Activated CD4-positive, alpha-beta memory T cell treated with anti-CD3 and anti-CD28 coated beads for 36 hours (primary cell): ENCODE results near the gene ANKRD28. TPM values are rescaled to one million over a fixed set of nuclear protein-coding genes. Genes with fewer than 3 reads are reported as not detected.

ENCODE experiments used
- CTCF ChIA-PET: fragments of 350-600 bp; sonication (Branson Sonifier 250); formaldehyde crosslinking; loops from one replicate; lab custom pipeline; 2021; ENCODE audit warnings: antibody characterized with exemption, inconsistent platforms; lab: Charles Lee
- POLR2A ChIA-PET: fragments of 350-600 bp; sonication (Branson Sonifier 250); formaldehyde crosslinking; loops from one replicate; lab custom pipeline; 2021; ENCODE audit warnings: antibody characterized with exemption; lab: Charles Lee
- DNase-seq: peaks from one replicate; pipeline ENCODE4 v3.0.0-alpha.2; 2020
- H3K27ac Mint-ChIP-seq: one replicate; pipeline ENCODE4 v1.8.0; 2021; ENCODE audit warnings: mixed read lengths
- H3K27me3 Mint-ChIP-seq: one replicate; pipeline ENCODE4 v1.8.0; 2021; ENCODE audit warnings: mixed read lengths
- H3K36me3 Mint-ChIP-seq: one replicate; pipeline ENCODE4 v1.8.0; 2021; ENCODE audit warnings: mixed read lengths
- H3K4me1 Mint-ChIP-seq: one replicate; pipeline ENCODE4 v1.8.0; 2021; ENCODE audit warnings: low read depth, mixed read lengths
- H3K4me3 Mint-ChIP-seq: one replicate; pipeline ENCODE4 v1.8.0; 2021; ENCODE audit warnings: mild to moderate bottlenecking, mixed read lengths
- H3K9me3 Mint-ChIP-seq: one replicate; pipeline ENCODE4 v1.8.0; 2021; ENCODE audit warnings: mixed read lengths
- intact Hi-C: fragments of 100-400 bp; cut with micrococcal nuclease; formaldehyde crosslinking; loops from one replicate; pipeline ENCODE4 v1.15.1; 2023
- total RNA-seq, 2 experiments: library from RNA; stranded (reverse); gene quantifications; one replicate each; pipeline ENCODE4 v1.2.3, GENCODE V29; 2021

ANKRD28 gene
- total RNA-seq, 2 experiments from 2014 or later: 31.4 to 34.8 TPM

DNA sequence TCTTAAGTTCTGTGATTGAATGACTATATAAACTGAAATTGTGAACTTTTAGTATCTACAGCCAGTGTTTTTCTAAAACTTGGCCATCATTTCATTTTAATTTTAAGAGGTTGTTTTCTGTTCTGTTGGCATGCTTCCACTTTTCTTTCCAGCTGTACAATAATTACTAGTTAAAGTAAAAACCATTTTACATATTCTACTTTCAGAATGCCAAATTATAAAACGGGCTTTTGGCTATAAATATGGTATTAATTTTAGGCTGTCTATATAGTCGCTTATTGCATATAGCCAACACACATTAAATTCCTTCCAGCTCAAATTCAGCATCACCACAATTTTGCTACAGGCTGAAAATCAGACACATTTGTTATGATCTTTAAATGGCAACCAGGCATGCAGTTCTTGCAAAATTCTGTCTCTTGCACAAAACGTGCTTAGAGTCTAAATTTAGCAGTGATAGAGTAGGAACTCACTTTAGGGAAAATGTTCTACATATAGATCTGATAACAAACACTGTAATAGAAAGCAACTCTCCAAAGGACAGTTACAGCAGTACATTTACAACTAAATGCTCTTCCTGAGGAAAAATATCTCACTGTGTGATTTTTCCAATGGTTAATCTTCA, 115.1 kb downstream of the ANKRD28 start:
- H3K27me3 Mint-ChIP-seq: no peaks in the 10 kb centered on the region
- no peak overlapping the region for H3K4me3 Mint-ChIP-seq
- H3K9me3 Mint-ChIP-seq: no peaks in the 10 kb centered on the region
- POLR2A ChIA-PET: no interaction called here
- no peak for DNase-seq
- CTCF ChIA-PET: no interaction called here
- intact Hi-C loops: no loop called here
- peaks cover 5% of the 10 kb centered on the region for H3K4me1 Mint-ChIP-seq
- no peak overlapping the region for H3K27ac Mint-ChIP-seq
- H3K36me3 Mint-ChIP-seq: peaks cover 23% of the 10 kb centered on the region

DNA sequence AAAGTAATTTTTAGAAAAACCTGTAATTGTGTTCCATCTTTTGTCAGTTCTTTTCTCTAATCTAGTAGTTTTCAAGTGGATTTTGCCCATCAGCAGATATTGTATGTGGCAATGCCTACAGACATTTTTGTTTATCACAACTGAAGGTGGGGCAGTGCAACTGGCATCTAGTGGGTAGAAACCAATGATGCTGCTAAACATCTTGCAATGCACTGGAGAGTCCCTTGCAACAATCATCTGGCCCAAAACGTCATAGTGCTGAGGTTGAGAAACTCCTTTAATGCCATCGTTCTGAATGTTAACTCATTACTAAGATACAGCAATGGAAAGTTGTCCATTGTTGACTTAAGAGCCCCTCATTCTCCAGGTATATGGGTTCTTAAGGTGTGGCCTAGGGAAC, 116.1 kb downstream of the ANKRD28 start:
- ChIA-PET CTCF (no interaction called here), POLR2A (no interaction called here)
- intact Hi-C loops: no loop called here
- Mint-ChIP-seq H3K9me3 (no peaks in the 10 kb centered on the region), H3K4me1 (peaks cover 5% of the 10 kb centered on the region), H3K27me3 (no peaks in the 10 kb centered on the region), H3K4me3 (no peak overlapping the region), H3K27ac (no peak overlapping the region), H3K36me3 (peaks cover 29% of the 10 kb centered on the region)
- no peak for DNase-seq

DNA sequence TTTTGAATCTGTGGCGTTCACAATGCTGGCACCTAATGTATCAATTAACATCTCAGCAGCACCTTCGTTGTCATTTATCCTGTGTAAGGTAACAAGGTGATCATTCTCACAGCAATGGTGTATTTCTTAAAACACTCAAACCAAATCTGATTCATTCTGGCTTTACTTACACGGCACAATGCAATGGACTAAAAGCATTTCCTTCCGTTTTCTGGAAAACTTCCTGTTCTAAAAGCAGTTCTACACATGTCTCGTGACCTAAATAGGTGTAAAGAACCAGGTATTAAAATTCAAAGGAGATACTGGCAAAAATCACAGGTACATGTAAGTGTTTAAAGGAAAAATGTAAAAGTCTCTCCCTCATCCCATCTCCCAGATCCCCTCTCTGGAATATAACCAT, 118.5 kb downstream of the ANKRD28 start:
- CTCF ChIA-PET: no interaction called here

DNA sequence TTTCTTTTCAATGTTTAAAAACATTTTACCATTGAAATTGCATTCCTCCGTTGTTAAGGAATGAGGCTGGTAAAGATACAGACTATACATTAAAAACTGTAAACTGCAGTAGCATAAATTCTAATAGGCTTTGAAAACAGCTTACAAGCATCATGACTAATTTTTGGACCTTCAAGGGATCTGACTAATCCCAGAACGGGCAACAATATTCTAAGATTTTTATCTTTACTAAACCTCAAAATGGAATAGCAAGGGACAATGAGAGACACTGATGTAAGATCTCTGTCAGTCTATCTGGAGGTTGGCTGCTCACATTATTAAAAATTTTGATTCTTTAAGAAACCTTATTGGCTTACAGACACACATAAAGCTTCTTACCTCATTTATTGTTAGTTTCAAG, 121.5 kb downstream of the ANKRD28 start:
- Mint-ChIP-seq H3K27me3 (no peaks in the 10 kb centered on the region), H3K27ac (no peak overlapping the region), H3K4me3 (no peak overlapping the region), H3K9me3 (no peaks in the 10 kb centered on the region), H3K4me1 (no peaks in the 10 kb centered on the region), H3K36me3 (peaks cover 24% of the 10 kb centered on the region)
- POLR2A ChIA-PET: no interaction called here
- CTCF ChIA-PET: no interaction called here
- no peak for DNase-seq
- intact Hi-C loops: no loop called here

More for the DNA sequence above, 118.5 kb downstream of the ANKRD28 start:
- no peak overlapping the region for H3K4me3 Mint-ChIP-seq
- H3K4me1 Mint-ChIP-seq: no peaks in the 10 kb centered on the region
- H3K9me3 Mint-ChIP-seq: no peaks in the 10 kb centered on the region
- no peak overlapping the region for H3K27ac Mint-ChIP-seq
- peaks cover 24% of the 10 kb centered on the region for H3K36me3 Mint-ChIP-seq
- intact Hi-C loops: no loop called here
- POLR2A ChIA-PET: no interaction called here
- DNase-seq: no peak
- H3K27me3 Mint-ChIP-seq: no peaks in the 10 kb centered on the region

DNA sequence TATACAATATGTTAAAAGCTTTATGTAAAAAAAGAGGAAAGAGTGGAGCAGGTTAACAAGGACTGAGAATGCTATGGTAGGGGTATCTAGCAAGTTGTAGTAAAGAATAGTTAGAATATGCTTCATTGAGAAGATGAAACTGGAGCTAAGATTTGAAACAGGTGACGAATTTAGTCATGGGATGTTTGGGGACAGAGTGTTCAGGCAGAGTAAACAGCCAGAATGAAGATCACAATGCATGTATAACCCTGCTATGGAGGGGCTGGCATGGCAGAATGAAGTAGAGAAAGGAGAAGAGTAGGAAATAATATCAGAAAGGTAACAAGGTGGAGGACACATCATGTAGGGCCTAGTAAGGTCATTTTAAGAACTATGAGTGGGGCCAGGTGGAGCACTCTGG, 124.2 kb downstream of the ANKRD28 start:
- no peak for DNase-seq
- no peaks in the 10 kb centered on the region for H3K9me3 Mint-ChIP-seq
- no peaks in the 10 kb centered on the region for H3K27me3 Mint-ChIP-seq
- CTCF ChIA-PET: no interaction called here
- POLR2A ChIA-PET: no interaction called here
- H3K27ac Mint-ChIP-seq: no peak overlapping the region
- no peak overlapping the region for H3K4me3 Mint-ChIP-seq
- intact Hi-C loops: no loop called here
- peaks cover 28% of the 10 kb centered on the region for H3K36me3 Mint-ChIP-seq
- peaks cover 2% of the 10 kb centered on the region for H3K4me1 Mint-ChIP-seq

DNA sequence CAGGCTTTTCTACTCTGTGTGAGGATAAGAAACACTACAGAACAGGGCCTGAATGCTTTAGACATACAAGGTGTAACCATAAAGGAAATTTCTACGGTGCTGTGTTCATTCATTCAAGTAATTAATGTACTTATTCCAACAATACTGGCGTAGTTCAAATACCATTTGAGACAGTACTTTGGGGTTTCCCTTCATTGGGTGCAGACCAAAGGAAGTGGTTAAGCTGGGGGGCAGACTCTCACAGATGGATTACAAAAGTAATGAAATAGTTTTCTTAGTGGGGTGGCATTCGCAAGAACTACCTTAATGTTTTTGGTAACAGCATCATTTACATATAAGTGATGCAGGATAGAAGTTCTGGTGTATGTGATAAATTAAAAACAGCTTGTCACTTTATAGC, 130.3 kb downstream of the ANKRD28 start:
- POLR2A ChIA-PET: no interaction called here
- H3K4me3 Mint-ChIP-seq: no peak overlapping the region

DNA sequence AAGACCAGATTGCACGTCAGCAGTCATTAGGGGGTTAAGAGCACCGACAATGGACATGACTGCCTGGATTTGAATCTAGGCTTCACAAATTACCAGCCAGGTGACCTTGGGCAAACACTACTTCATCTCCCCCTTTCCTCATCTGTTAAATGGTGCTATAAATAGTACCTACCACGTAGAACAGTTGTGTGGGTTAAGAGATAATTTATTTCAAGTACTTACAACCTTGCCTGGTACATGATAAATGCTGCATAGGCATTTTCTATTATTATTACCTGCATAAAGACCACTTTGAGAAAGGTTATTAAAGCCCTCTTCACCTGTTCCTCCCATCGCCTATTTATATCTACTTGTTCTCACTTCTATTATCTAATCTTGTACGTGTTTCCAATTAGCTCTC, 131.5 kb downstream of the ANKRD28 start:
- intact Hi-C loops: loop anchor here (2.0 kb wide), 2 partner anchors 17 to 35 kb away; no protein-coding TSS in a partner anchor
- no peak overlapping the region for H3K27ac Mint-ChIP-seq

More for the DNA sequence above, 130.3 kb downstream of the ANKRD28 start:
- CTCF ChIA-PET: interaction anchor here (0.8 to 1.4 kb wide), 2 partner anchors 37 to 144 kb away, joined by 3 to 4 read pairs; no protein-coding TSS in a partner anchor
- no peaks in the 10 kb centered on the region for H3K9me3 Mint-ChIP-seq
- no peak overlapping the region for H3K27ac Mint-ChIP-seq
- peak; percentile 56 for DNase-seq
- H3K4me1 Mint-ChIP-seq: peaks cover 20% of the 10 kb centered on the region
- H3K36me3 Mint-ChIP-seq: peaks cover 18% of the 10 kb centered on the region
- H3K27me3 Mint-ChIP-seq: no peaks in the 10 kb centered on the region
- intact Hi-C loops: loop anchor here (2.0 kb wide), 2 partner anchors 19 to 37 kb away; no protein-coding TSS in a partner anchor

DNA sequence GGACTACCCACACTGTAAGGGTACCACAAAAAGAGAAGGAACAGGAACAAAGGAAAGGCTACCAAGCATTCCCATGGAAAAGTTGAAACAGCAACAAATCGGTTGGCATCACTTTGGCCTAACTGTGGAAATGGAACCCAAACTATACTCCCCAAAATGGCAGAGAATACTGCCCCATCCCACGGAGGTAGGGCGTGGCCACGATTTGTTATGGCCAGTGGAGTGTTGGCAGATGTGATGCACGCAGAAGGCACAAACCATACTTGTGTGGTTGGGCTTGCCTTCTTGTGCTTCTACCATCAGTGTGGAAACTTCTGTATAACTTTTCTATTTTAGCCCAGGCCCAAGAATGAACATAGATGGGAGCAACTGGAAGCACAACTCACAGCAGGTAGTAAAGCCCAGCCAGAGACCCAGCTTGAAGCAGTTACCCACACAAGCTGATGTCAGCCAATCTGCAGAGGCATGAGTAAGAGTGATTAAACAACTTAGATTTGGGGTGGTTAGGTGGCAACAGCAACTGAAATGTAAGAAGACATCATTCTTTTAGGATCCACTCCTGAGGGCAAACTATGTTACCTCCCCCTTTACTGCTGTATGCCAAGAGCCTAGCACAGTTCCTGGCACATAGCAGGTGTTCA, 132.1 kb downstream of the ANKRD28 start:
- CTCF ChIA-PET: no interaction called here
- DNase-seq: no peak
- H3K9me3 Mint-ChIP-seq: no peaks in the 10 kb centered on the region
- no peak overlapping the region for H3K27ac Mint-ChIP-seq
- H3K4me1 Mint-ChIP-seq: peaks cover 20% of the 10 kb centered on the region
- POLR2A ChIA-PET: no interaction called here
- no peak overlapping the region for H3K4me3 Mint-ChIP-seq
- peaks cover 13% of the 10 kb centered on the region for H3K36me3 Mint-ChIP-seq
- intact Hi-C loops: loop anchor here (2.0 kb wide), 2 partner anchors 17 to 35 kb away; no protein-coding TSS in a partner anchor
- H3K27me3 Mint-ChIP-seq: no peaks in the 10 kb centered on the region

More for the DNA sequence above, 131.5 kb downstream of the ANKRD28 start:
- H3K36me3 Mint-ChIP-seq: peaks cover 18% of the 10 kb centered on the region
- no peaks in the 10 kb centered on the region for H3K9me3 Mint-ChIP-seq
- POLR2A ChIA-PET: no interaction called here
- no peak overlapping the region for H3K4me3 Mint-ChIP-seq
- peaks cover 20% of the 10 kb centered on the region for H3K4me1 Mint-ChIP-seq
- no peak for DNase-seq
- H3K27me3 Mint-ChIP-seq: no peaks in the 10 kb centered on the region
- CTCF ChIA-PET: no interaction called here

DNA sequence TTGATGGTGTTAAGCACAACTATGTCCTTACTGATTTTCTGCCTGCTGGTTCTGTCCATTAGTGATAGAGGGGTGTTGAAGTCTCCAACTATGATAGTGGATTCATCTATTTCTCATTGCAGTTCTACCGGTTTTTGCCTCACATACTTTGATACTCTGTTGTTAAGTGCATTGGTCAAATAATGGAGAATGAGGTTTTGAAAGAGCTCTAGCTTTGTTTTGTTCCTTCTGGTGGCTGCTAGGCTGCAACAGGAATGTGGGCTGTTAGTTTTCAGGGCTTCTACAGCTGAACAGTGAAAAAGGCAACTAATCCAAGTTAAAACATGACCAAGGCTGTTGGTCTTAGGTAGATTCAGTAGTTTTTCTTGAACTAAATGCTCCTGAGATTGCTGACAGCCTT, 133.6 kb downstream of the ANKRD28 start:
- H3K27me3 Mint-ChIP-seq: no peaks in the 10 kb centered on the region
- CTCF ChIA-PET: no interaction called here
- H3K9me3 Mint-ChIP-seq: no peaks in the 10 kb centered on the region
- POLR2A ChIA-PET: no interaction called here
- DNase-seq: no peak
- H3K27ac Mint-ChIP-seq: no peak overlapping the region
- H3K4me1 Mint-ChIP-seq: peaks cover 26% of the 10 kb centered on the region
- no peak overlapping the region for H3K4me3 Mint-ChIP-seq
- intact Hi-C loops: no loop called here
- H3K36me3 Mint-ChIP-seq: peaks cover 7% of the 10 kb centered on the region

DNA sequence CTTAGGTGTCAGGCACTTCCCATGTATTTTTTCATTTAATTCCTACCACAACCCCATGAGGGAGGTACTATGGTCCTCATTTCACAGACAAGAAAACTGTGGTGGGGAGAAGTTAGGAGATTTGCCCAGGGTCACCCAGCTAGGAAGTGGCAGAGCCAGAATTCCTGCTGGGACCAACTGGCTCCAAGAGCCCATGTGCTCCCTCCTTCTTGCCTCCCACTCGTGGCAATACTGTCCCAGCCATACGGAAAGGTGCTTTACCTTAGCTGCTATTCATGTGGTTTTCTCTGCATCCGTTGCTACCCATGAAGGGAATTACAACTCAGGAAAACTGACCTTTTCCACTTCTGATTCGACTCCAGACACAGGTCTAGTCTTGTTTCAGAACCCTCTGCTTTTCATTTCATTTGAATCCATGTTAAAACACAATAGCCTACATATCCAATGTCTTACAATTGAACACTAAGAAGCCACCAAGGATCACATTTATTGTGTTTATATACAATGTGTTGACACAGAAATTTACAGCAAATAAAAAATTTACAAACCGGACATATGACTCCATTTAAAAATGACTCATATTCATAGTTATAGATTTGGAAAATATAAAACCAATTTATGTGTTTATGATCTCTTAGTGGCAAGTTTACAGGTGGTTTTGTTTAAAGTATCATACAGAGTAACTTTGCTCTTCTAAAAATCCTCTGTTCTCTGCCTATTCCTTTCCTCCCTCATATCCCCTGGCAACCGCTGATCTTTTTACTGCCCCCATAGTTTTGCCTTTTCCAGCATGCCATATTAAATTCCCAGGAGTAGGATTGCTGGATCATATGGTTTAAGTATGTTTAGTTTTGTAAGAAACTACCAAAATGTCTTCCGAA, 137.5 kb downstream of the ANKRD28 start:
- ChIA-PET POLR2A (no interaction called here), CTCF (no interaction called here)
- H3K27me3 Mint-ChIP-seq: no peaks in the 10 kb centered on the region
- peaks cover 15% of the 10 kb centered on the region for H3K36me3 Mint-ChIP-seq
- H3K4me3 Mint-ChIP-seq: no peak overlapping the region
- DNase-seq: no peak
- H3K9me3 Mint-ChIP-seq: peaks cover 25% of the 10 kb centered on the region
- H3K4me1 Mint-ChIP-seq: peaks cover 5% of the 10 kb centered on the region
- intact Hi-C loops: no loop called here
- no peak overlapping the region for H3K27ac Mint-ChIP-seq

DNA sequence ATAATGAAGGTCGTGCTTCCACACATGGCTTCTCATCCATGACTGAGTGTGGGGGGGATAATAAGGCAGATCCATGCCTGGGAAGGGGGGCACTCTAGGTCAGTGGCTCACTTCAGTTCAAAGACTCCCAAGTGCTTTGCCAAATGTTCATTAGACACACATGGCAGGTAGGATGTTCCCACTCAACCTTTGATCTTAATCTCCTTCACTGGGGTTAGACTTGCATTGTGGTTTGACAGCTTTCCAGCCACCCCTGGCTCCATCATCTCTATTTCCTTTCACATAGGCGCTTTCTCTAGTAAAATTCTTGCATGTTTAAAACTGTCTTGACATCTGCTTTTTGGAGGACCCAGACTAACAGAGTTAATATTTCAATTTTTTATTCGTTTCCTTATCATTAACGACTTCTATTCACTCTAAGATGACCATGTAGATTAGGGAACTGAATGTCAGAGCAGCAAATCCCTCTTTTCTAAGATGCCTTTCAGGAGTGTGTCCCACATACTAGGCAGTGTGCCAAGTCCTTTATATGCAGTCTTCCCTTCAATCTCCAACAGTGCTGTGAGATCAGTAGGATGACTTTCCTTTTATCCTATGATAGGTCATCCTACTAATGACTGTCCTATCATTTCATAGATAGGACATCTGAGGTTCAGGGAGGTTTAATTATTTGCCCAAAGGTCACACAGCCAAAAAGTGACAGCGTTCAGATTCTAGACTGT, 138.4 kb downstream of the ANKRD28 start:
- H3K9me3 Mint-ChIP-seq: peaks cover 30% of the 10 kb centered on the region
- CTCF ChIA-PET: no interaction called here
- peaks cover 12% of the 10 kb centered on the region for H3K36me3 Mint-ChIP-seq
- intact Hi-C loops: no loop called here
- H3K4me3 Mint-ChIP-seq: no peak overlapping the region
- H3K27me3 Mint-ChIP-seq: no peaks in the 10 kb centered on the region
- DNase-seq: no peak
- POLR2A ChIA-PET: no interaction called here
- no peak overlapping the region for H3K27ac Mint-ChIP-seq
- peaks cover 5% of the 10 kb centered on the region for H3K4me1 Mint-ChIP-seq

DNA sequence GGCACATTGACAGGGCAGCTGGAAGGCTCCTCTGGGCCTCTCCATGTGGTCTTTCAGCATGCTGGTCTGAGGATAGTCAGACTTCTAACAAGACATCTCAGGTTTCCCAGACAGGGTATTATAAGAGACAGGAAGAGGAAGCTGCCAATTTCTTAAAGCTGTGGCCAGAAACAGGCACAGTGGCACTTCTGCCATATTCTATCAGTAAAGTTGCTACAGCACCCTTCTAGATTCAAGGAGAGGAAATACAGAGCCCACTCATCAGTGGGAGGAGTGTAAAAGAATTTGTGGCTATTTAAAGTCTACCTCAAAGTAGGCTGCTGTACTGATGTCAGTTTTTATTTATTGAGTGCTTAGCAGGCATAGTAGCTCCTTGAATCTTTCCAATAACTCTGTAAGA, 140.8 kb downstream of the ANKRD28 start:
- ChIA-PET POLR2A (no interaction called here), CTCF (no interaction called here)
- no peaks in the 10 kb centered on the region for H3K27me3 Mint-ChIP-seq
- intact Hi-C loops: no loop called here
- H3K4me3 Mint-ChIP-seq: no peak overlapping the region
- H3K27ac Mint-ChIP-seq: no peak overlapping the region
- peaks cover 30% of the 10 kb centered on the region for H3K9me3 Mint-ChIP-seq
- H3K4me1 Mint-ChIP-seq: peaks cover 5% of the 10 kb centered on the region
- no peak for DNase-seq
- peaks cover 8% of the 10 kb centered on the region for H3K36me3 Mint-ChIP-seq
